Measurements from ENCODE around the gene EYA2. TPM values are rescaled to one million over a fixed set of nuclear protein-coding genes. Genes with fewer than 3 reads are reported as not detected.

Gene EYA2
- polyA plus RNA-seq, 1 donor (not counting 4 experiments of a cell fraction or from before 2014, with no cell fraction given), result not detected

- Histone ChIP-seq H3K27ac (ENCODE audit: control insufficient read depth, insufficient read depth, low read length) (no peak overlapping the region), H3K9ac (ENCODE audit: control insufficient read depth, extremely low read depth, insufficient read depth, low read length) (no peak overlapping the region), H3K79me2 (ENCODE audit: control insufficient read depth, insufficient read depth, low read length) (peaks cover 24% of the 10 kb centered on the region), H4K20me1 (ENCODE audit: control insufficient read depth, extremely low read depth, insufficient read depth, low read length) (no peaks in the 10 kb centered on the region), H3K9me3 (ENCODE audit: control insufficient read depth, low read depth, low read length) (no peaks in the 10 kb centered on the region), H3K4me2 (ENCODE audit: control insufficient read depth, extremely low read depth, insufficient read depth, low read depth, low read length) (no peak overlapping the region), H3K27me3 (ENCODE audit: control insufficient read depth, extremely low read depth, insufficient read depth, low read length) (no peaks in the 10 kb centered on the region), H3K36me3 (ENCODE audit: control insufficient read depth in 2 of 2, extremely low read depth in 1 of 2, insufficient read depth in 2 of 2, low read length in 2 of 2) (peaks cover 40 to 44% of the 10 kb centered on the region in 2 experiments), H3K4me3 (ENCODE audit: control insufficient read depth in 2 of 3, extremely low read depth in 1 of 3, insufficient read depth in 2 of 3, low read depth in 1 of 3, low read length in 3 of 3) (no peak overlapping the region), H3K4me1 (ENCODE audit: control insufficient read depth, extremely low read depth, insufficient read depth, low read length) (no peaks in the 10 kb centered on the region), H2AFZ (ENCODE audit: control insufficient read depth, low read length) (no peak overlapping the region), H3K9me1 (ENCODE audit: control insufficient read depth, extremely low read depth, insufficient read depth, low read length) (no peaks in the 10 kb centered on the region)
- dilution Hi-C loops (cut with MboI; ENCODE audit: extremely low pct_ligation_motif_present, low sequenced_read_pairs), result no loop called here
- TF ChIP-seq CTCF (optimal IDR thresholded peaks at IDR 0.05 in 1 of 3, IDR thresholded peaks at IDR 0.05 in 1 of 3, conservative IDR thresholded peaks at IDR 0.05 in 1 of 3; ENCODE audit: extremely low read depth in 1 of 3, insufficient read depth in 2 of 3, low read length in 3 of 3) (no peak), EZH2 (IDR thresholded peaks at IDR 0.05; ENCODE audit: low read length) (no peak)
- DNase-seq (ENCODE audit: low read depth, low spot score) (no peak), FAIRE-seq (no peak)
These were observed 341.9 kb downstream of the EYA2 start for GRCh38 chr20:47236639-47236900.

- Histone ChIP-seq H4K20me1 (ENCODE audit: control insufficient read depth, extremely low read depth, insufficient read depth, low read length) (peaks cover 3% of the 10 kb centered on the region), H3K79me2 (ENCODE audit: control insufficient read depth, insufficient read depth, low read length) (peaks cover 28% of the 10 kb centered on the region), H3K4me3 (ENCODE audit: control insufficient read depth in 2 of 3, extremely low read depth in 1 of 3, insufficient read depth in 2 of 3, low read depth in 1 of 3, low read length in 3 of 3) (no peak overlapping the region), H2AFZ (ENCODE audit: control insufficient read depth, low read length) (no peak overlapping the region), H3K9me1 (ENCODE audit: control insufficient read depth, extremely low read depth, insufficient read depth, low read length) (no peaks in the 10 kb centered on the region), H3K4me1 (ENCODE audit: control insufficient read depth, extremely low read depth, insufficient read depth, low read length) (no peaks in the 10 kb centered on the region), H3K9me3 (ENCODE audit: control insufficient read depth, low read depth, low read length) (no peaks in the 10 kb centered on the region), H3K36me3 (ENCODE audit: control insufficient read depth in 2 of 2, extremely low read depth in 1 of 2, insufficient read depth in 2 of 2, low read length in 2 of 2) (peaks cover 40 to 52% of the 10 kb centered on the region in 2 experiments), H3K4me2 (ENCODE audit: control insufficient read depth, extremely low read depth, insufficient read depth, low read depth, low read length) (no peak overlapping the region), H3K27me3 (ENCODE audit: control insufficient read depth, extremely low read depth, insufficient read depth, low read length) (no peaks in the 10 kb centered on the region), H3K9ac (ENCODE audit: control insufficient read depth, extremely low read depth, insufficient read depth, low read length) (no peak overlapping the region), H3K27ac (ENCODE audit: control insufficient read depth, insufficient read depth, low read length) (no peak overlapping the region)
- DNase-seq (ENCODE audit: low read depth, low spot score) (no peak), FAIRE-seq (no peak)
- dilution Hi-C loops (cut with MboI; ENCODE audit: extremely low pct_ligation_motif_present, low sequenced_read_pairs), result no loop called here
- no peak for TF ChIP-seq EZH2 (IDR thresholded peaks at IDR 0.05; ENCODE audit: low read length)
- TF ChIP-seq CTCF (optimal IDR thresholded peaks at IDR 0.05 in 1 of 3, IDR thresholded peaks at IDR 0.05 in 1 of 3, conservative IDR thresholded peaks at IDR 0.05 in 1 of 3; ENCODE audit: extremely low read depth in 1 of 3, insufficient read depth in 2 of 3, low read length in 3 of 3), result no peak
These were observed 343.1 kb downstream of the EYA2 start for GRCh38 chr20:47237715-47238114.

Small RNA genes lying within 50 kb of the gene (small RNA-seq; reads per million reads assigned to genes)
- gene MIR3616 (ENCODE audit: insufficient read length in 3 of 3, low read depth in 3 of 3, low replicate concordance in 1 of 3), result 0 reads per million in 3 experiments

Other genes with a start within 250 kb of the EYA2 start
- gene SLC13A3, start 243.4 kb upstream of the EYA2 start, polyA plus RNA-seq, result 3.8 to 4.5 TPM (median 3.9 TPM) in 3 replicates
- 10.4 to 15.9 TPM (median 14.6 TPM) in 3 replicates for gene TP53RK, start 205.4 kb upstream of the EYA2 start, polyA plus RNA-seq
- gene SLC2A10, start 185.2 kb upstream of the EYA2 start, polyA plus RNA-seq, result not detected in 3 replicates